Endothelial cell of umbilical vein (primary cell): ENCODE data around the gene GNAT1. TPM values are rescaled to one million over a fixed set of nuclear protein-coding genes. Genes with fewer than 3 reads are reported as not detected.

ENCODE experiments used
- BruUV-seq: library from RNA; stranded (reverse); fragments of 400-500 nt; replicated peaks from 2 replicates; lab custom pipeline; 2021; lab: Mats Ljungman, UMichigan
- CTCF ChIA-PET: fragments of 300-600, 350-600 bp; sonication (Branson Sonifier 250); formaldehyde crosslinking; loops from one replicate; lab custom pipeline; 2021; ENCODE audit warnings: antibody characterized with exemption, inconsistent platforms; lab: Charles Lee
- POLR2A ChIA-PET: fragments of 300-600, 350-600 bp; sonication (Branson Sonifier 250); formaldehyde crosslinking; loops from one replicate; lab custom pipeline; 2021; ENCODE audit warnings: antibody characterized with exemption, inconsistent platforms; lab: Charles Lee
- DNase-seq: peaks from one replicate; pipeline ENCODE4 v3.0.0-alpha.2; 2011; ENCODE audit warnings: low read depth, low spot score
- FAIRE-seq: peaks from 2 replicates; lab custom pipeline; 2011; peaks lifted over from hg19 to GRCh38; lab: Jason Lieb, UNC
- H2AFZ ChIP-seq: 2 replicates; pipeline ENCODE4 v1.6.0; 2012; ENCODE audit warnings: low read depth, low read length, control low read depth, inconsistent platforms
- H3K27ac ChIP-seq: 2 replicates; pipeline ENCODE4 v1.5.1; 2011; ENCODE audit warnings: low read depth, mild to moderate bottlenecking, control low read depth, low read length, moderate library complexity; ENCODE audit not compliant: insufficient read depth
- H3K27me3 ChIP-seq, 2 experiments: 2 replicates each; pipeline versions ENCODE4 v1.6.0 to v1.6.1; 2011; ENCODE audit warnings: low read length in 2 of 2, mixed read lengths in 1 of 2; ENCODE audit not compliant: control insufficient read depth in 2 of 2, insufficient read depth in 2 of 2
- H3K36me3 ChIP-seq, 2 experiments: 2 replicates in 1 of 2; 3 replicates in 1 of 2; pipeline ENCODE4 v1.5.1; 2011; ENCODE audit warnings: low read length in 2 of 2, mild to moderate bottlenecking in 1 of 2, moderate library complexity in 1 of 2; ENCODE audit not compliant: control insufficient read depth in 2 of 2, insufficient read depth in 2 of 2; ENCODE audit errors: extremely low read depth in 1 of 2
- H3K4me1 ChIP-seq: 3 replicates; pipeline ENCODE4 v1.5.1; 2011; ENCODE audit warnings: mild to moderate bottlenecking, low read length; ENCODE audit not compliant: control insufficient read depth, insufficient read depth; ENCODE audit errors: extremely low read depth
- H3K4me2 ChIP-seq: 2 replicates; pipeline ENCODE4 v1.6.1; 2011; ENCODE audit warnings: low read length, control low read depth, mixed read lengths; ENCODE audit not compliant: insufficient read depth
- H3K4me3 ChIP-seq, 3 experiments: fragments of 200-600 bp in 1 of 3; sonication (generic), shearing (Covaris generic) in 1 of 3; replicated peaks in 1 of 3; 2 replicates each; pipeline ENCODE4 v1.5.1; 2011 to 2016; ENCODE audit warnings: control low read depth in 3 of 3, low read length in 3 of 3, mild to moderate bottlenecking in 2 of 3, inconsistent platforms in 1 of 3, low read depth in 1 of 3, moderate library complexity in 1 of 3; ENCODE audit not compliant: insufficient read depth in 1 of 3
- H3K79me2 ChIP-seq: 2 replicates; pipeline ENCODE4 v1.6.0; 2012; ENCODE audit warnings: low read length, inconsistent platforms; ENCODE audit not compliant: control insufficient read depth, insufficient read depth
- H3K9ac ChIP-seq: replicated peaks from 2 replicates; pipeline ENCODE3; 2011; ENCODE audit warnings: low read length, control low read depth; ENCODE audit not compliant: insufficient read depth; ENCODE audit errors: extremely low read depth
- H3K9me1 ChIP-seq: replicated peaks from 3 replicates; pipeline ENCODE4 v1.6.0; 2011; ENCODE audit warnings: mild to moderate bottlenecking, low read length; ENCODE audit not compliant: control insufficient read depth, insufficient read depth; ENCODE audit errors: extremely low read depth
- H3K9me3 ChIP-seq: replicated peaks from 2 replicates; pipeline ENCODE4 v1.5.1; 2012; ENCODE audit warnings: low read length, inconsistent platforms; ENCODE audit not compliant: control insufficient read depth, insufficient read depth
- H4K20me1 ChIP-seq: replicated peaks from 2 replicates; pipeline ENCODE3; 2011; ENCODE audit warnings: mild to moderate bottlenecking, low read length; ENCODE audit not compliant: control insufficient read depth, insufficient read depth; ENCODE audit errors: extremely low read depth
- EZH2 ChIP-seq: IDR thresholded peaks from 2 replicates; pipeline ENCODE4 v1.6.1; 2012; ENCODE audit warnings: borderline replicate concordance, low read depth, mild to moderate bottlenecking, moderate library complexity, low read length, inconsistent platforms; ENCODE audit not compliant: severe bottlenecking
- GATA2 ChIP-seq: IDR thresholded peaks from 2 replicates; pipeline ENCODE4 v1.7.0; 2011; ENCODE audit warnings: low read depth, mild to moderate bottlenecking, moderate library complexity, mixed read lengths, low read length; ENCODE audit not compliant: insufficient read length, insufficient read depth
- MAX ChIP-seq: IDR thresholded peaks from 2 replicates; pipeline ENCODE4 v1.6.1; 2011; ENCODE audit not compliant: insufficient read depth, insufficient read length
- POLR2AphosphoS5 ChIP-seq: IDR thresholded peaks from 2 replicates; pipeline ENCODE4 v1.6.1; 2012; ENCODE audit warnings: low read depth, mild to moderate bottlenecking, control low read depth, low read length, moderate library complexity; ENCODE audit not compliant: insufficient read depth
- dilution Hi-C: fragments of 300-500 bp; cut with MboI; formaldehyde crosslinking; loops from one replicate; pipeline ENCODE4 v1.15.0; 2019; ENCODE audit warnings: low sequenced_read_pairs; ENCODE audit not compliant: extremely low pct_ligation_motif_present
- intact Hi-C: fragments of 100-400 bp; cut with micrococcal nuclease; formaldehyde crosslinking; loops from one replicate; pipeline ENCODE4 v1.10.0; 2022
- polyA plus RNA-seq, 4 experiments: library from polyadenylated mRNA; depleted of rRNA in 3 of 4; stranded (reverse) in 3 of 4; unstranded in 1 of 4; fragments of >200 nt; gene quantifications; 2 replicates each; pipeline versions ENCODE4 v1.2.1 to v1.2.3, GENCODE V29; 2011 to 2012; ENCODE audit warnings: missing spikeins in 1 of 4
- total RNA-seq: library from RNA; stranded (reverse); gene quantifications from 2 replicates; pipeline ENCODE4 v1.2.3, GENCODE V29; 2021
- TF ChIP-seq, protein P1 (sequence below), 2 donors: IDR thresholded peaks; 1 replicate in 1 of 2; 2 replicates in 1 of 2; pipeline ENCODE4 v1.5.1; 2011; ENCODE audit warnings: low read length in 2 of 2, mild to moderate bottlenecking in 2 of 2, moderate library complexity in 2 of 2, control low read depth in 1 of 2, inconsistent platforms in 1 of 2, low read depth in 1 of 2; ENCODE audit not compliant: insufficient read depth in 1 of 2; ENCODE audit errors: extremely low read depth in 1 of 2

GNAT1 gene
- total and polyA plus RNA-seq, 2 donors (not counting 3 experiments of a cell fraction or from before 2014, with no cell fraction given): 0.77 TPM; not detected in 1

DNA sequence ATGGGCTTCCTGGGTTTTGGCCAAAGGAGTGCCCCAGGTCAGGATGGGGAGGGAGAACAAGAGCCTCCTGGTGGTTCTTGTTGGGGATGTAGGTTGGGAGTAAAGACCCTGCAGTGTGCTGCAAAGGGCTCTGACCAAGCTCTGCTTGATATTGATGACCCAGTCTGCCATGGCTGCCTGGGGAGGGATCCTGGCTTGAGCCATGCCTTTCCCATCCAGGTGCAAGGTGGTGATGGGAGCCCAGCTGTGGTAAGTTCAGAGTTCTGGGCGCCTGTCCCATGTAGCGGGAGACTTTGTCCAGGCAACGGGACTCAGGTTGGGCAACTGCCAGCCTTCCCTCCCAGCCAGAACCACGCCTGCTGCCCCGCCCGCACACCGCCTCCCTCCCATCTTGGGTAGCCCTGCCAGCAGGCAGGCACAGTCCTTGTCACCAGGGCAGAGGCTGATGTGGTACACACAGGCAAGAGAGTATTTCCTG, 47.2 kb downstream of the GNAT1 start:
- DNase-seq (peak; percentile 33), FAIRE-seq (peak; percentile 58)
- no peaks in the 10 kb centered on the region for H3K9me3 ChIP-seq
- ChIA-PET CTCF (interaction anchor here (0.9 to 2.4 kb wide), 4 partner anchors 8 to 44 kb away, joined by 4 to 17 read pairs (median 6); no protein-coding TSS in a partner anchor), POLR2A (no interaction called here)
- peak overlapping the region; percentile 29 to 88 (median 80) for H3K4me3 ChIP-seq
- H4K20me1 ChIP-seq: no peaks in the 10 kb centered on the region
- H3K9ac ChIP-seq: peak overlapping the region; percentile 64
- peaks cover 71% of the 10 kb centered on the region for H3K79me2 ChIP-seq
- dilution Hi-C loops (no loop called here), intact Hi-C loops (loop anchor here (1.0 to 5.0 kb wide), 4 partner anchors 8 to 81 kb away; partner anchors contain the start of gene SEMA3F)
- H3K9me1 ChIP-seq: no peaks in the 10 kb centered on the region
- H2AFZ ChIP-seq: no peak overlapping the region
- H3K4me1 ChIP-seq: peaks cover 53% of the 10 kb centered on the region
- no TSS peak for BruUV-seq
- peaks cover 2 to 10% of the 10 kb centered on the region in 2 experiments for H3K36me3 ChIP-seq
- peak overlapping the region; percentile 93 for H3K4me2 ChIP-seq
- H3K27ac ChIP-seq: peak overlapping the region; percentile 60
- no peak for TF ChIP-seq GATA2
- TF ChIP-seq, protein P1, sequence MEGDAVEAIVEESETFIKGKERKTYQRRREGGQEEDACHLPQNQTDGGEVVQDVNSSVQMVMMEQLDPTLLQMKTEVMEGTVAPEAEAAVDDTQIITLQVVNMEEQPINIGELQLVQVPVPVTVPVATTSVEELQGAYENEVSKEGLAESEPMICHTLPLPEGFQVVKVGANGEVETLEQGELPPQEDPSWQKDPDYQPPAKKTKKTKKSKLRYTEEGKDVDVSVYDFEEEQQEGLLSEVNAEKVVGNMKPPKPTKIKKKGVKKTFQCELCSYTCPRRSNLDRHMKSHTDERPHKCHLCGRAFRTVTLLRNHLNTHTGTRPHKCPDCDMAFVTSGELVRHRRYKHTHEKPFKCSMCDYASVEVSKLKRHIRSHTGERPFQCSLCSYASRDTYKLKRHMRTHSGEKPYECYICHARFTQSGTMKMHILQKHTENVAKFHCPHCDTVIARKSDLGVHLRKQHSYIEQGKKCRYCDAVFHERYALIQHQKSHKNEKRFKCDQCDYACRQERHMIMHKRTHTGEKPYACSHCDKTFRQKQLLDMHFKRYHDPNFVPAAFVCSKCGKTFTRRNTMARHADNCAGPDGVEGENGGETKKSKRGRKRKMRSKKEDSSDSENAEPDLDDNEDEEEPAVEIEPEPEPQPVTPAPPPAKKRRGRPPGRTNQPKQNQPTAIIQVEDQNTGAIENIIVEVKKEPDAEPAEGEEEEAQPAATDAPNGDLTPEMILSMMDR (IDR thresholded peaks at IDR 0.05; ENCODE audit: extremely low read depth in 1 of 2, insufficient read depth in 1 of 2, low read depth in 1 of 2, low read length in 2 of 2): peak in 1 of 2 donors; percentile 6
- H3K27me3 ChIP-seq: no peaks in the 10 kb centered on the region

- TF ChIP-seq POLR2AphosphoS5 (no peak), EZH2 (no peak), GATA2 (no peak), MAX (no peak)
- TF ChIP-seq, protein P1 (IDR thresholded peaks at IDR 0.05; ENCODE audit: extremely low read depth in 1 of 2, insufficient read depth in 1 of 2, low read depth in 1 of 2, low read length in 2 of 2): no peak
- Histone ChIP-seq H3K9me3 (no peaks in the 10 kb centered on the region), H3K4me1 (peaks cover 63% of the 10 kb centered on the region), H3K9ac (no peak overlapping the region), H3K27me3 (no peaks in the 10 kb centered on the region), H3K36me3 (peaks cover 2 to 17% of the 10 kb centered on the region in 2 experiments), H4K20me1 (no peaks in the 10 kb centered on the region), H3K27ac (no peak overlapping the region), H3K4me3 (no peak overlapping the region), H2AFZ (no peak overlapping the region), H3K4me2 (no peak overlapping the region), H3K79me2 (peaks cover 81% of the 10 kb centered on the region), H3K9me1 (no peaks in the 10 kb centered on the region)
- DNase-seq: no peak
- dilution Hi-C loops: loop anchor here (5.0 kb wide), 1 partner anchor 57 kb away; no protein-coding TSS in a partner anchor
- ChIA-PET CTCF (interaction anchor here (0.9 to 1.4 kb wide), 3 partner anchors 17 to 45 kb away, joined by 3 to 4 read pairs (median 4); no protein-coding TSS in a partner anchor), POLR2A (no interaction called here)
- intact Hi-C loops: loop anchor here (5.0 kb wide), 1 partner anchor 82 kb away; the partner anchor contains the start of gene SEMA3F
- peak; percentile 24 for FAIRE-seq
- no TSS peak for BruUV-seq
Measured at GRCh38 chr3:50239649-50240048, 48.2 kb downstream of the GNAT1 start.
